Urinary bladder (tissue), 4 donors: Measurements from ENCODE around the gene NUB1. TPM values are rescaled to one million over a fixed set of nuclear protein-coding genes. Genes with fewer than 3 reads are reported as not detected.

ENCODE experiments used
- DNase-seq: peaks from one replicate; pipeline ENCODE4 v3.0.0-alpha.2; 2015; ENCODE audit errors: extremely low spot score
- H3K27ac ChIP-seq: one replicate; pipeline ENCODE4 v1.5.1; 2013; ENCODE audit warnings: low read depth, mild to moderate bottlenecking, moderate library complexity
- H3K36me3 ChIP-seq: one replicate; pipeline ENCODE4 v1.6.1; 2013; ENCODE audit warnings: mild to moderate bottlenecking, moderate library complexity; ENCODE audit not compliant: insufficient read depth
- H3K4me1 ChIP-seq: one replicate; pipeline ENCODE4 v1.6.1; 2013; ENCODE audit warnings: mild to moderate bottlenecking, moderate library complexity; ENCODE audit not compliant: insufficient read depth
- H3K4me3 ChIP-seq: one replicate; pipeline ENCODE4 v1.5.1; 2013; ENCODE audit warnings: low read depth, low read length
- WGBS: extraction: QIAGEN DNeasy Blood & Tissue Kit; methylation state at CpG from one replicate; pipeline ENCODE4 v1.1.7; 2013; 5-methylcytosine and 5-hydroxymethylcytosine counted together
- polyA plus RNA-seq: library from polyadenylated mRNA; stranded (reverse); fragments of 200-250 nt; gene quantifications from one replicate; pipeline ENCODE4 v1.2.3, GENCODE V29; 2013
- total RNA-seq: library from RNA; depleted of rRNA; stranded (reverse); fragments of >200 nt; gene quantifications from one replicate; pipeline ENCODE4 v1.2.3, GENCODE V29; 2014
- donor health status: healthy with polysubstance abuse.
- donor health status: healthy.

NUB1 gene
- total and polyA plus RNA-seq, 2 donors, result 41.4 to 45.6 TPM

- Histone ChIP-seq H3K4me1 (no peaks in the 10 kb centered on the region), H3K4me3 (no peak overlapping the region), H3K27ac (no peak overlapping the region), H3K36me3 (no peaks in the 10 kb centered on the region)
- DNase-seq, result no peak
- 94% methylated on average over 6 of the region's 6 CpGs for WGBS
These were observed 33.4 kb upstream of the NUB1 start for GRCh38 chr7:151308256-151308655.

DNA sequence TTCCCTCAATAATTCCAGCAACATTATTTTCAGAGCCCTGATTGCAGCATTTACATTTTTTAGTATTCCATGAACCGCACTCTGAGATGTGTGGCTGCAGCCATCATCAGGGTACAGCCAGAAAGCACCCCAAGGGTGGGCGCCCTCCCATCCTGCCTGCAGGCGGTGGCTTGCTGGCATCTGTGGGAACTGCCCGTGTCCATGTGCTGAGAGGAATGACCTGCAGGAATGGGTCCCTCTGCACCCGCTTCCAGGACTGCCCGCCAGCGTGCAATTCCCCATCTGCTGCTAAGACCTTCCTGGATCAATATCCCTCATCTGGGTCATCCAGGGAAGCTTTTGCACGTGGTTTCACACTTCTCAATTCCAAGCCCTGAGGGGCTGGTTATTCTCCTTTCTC lies 32.8 kb upstream of the NUB1 start:
- Histone ChIP-seq H3K27ac (no peak overlapping the region), H3K4me3 (no peak overlapping the region), H3K4me1 (no peaks in the 10 kb centered on the region), H3K36me3 (no peaks in the 10 kb centered on the region)
- DNase-seq, result no peak
- WGBS, result 82% methylated on average over 8 of the region's 8 CpGs

- no peak overlapping the region for H3K27ac ChIP-seq
- no peaks in the 10 kb centered on the region for H3K36me3 ChIP-seq
- 44% methylated on average over 4 of the region's 4 CpGs for WGBS
- H3K4me1 ChIP-seq, result no peaks in the 10 kb centered on the region
- no peak overlapping the region for H3K4me3 ChIP-seq
- no peak for DNase-seq
These were observed 32.3 kb upstream of the NUB1 start for GRCh38 chr7:151309311-151309710.

- Histone ChIP-seq H3K4me3 (no peak overlapping the region), H3K27ac (no peak overlapping the region), H3K36me3 (no peaks in the 10 kb centered on the region), H3K4me1 (no peaks in the 10 kb centered on the region)
- DNase-seq, result no peak
- 47% methylated on average over 4 of the region's 4 CpGs for WGBS
These were observed 31.0 kb upstream of the NUB1 start for GRCh38 chr7:151310578-151310977.

DNA sequence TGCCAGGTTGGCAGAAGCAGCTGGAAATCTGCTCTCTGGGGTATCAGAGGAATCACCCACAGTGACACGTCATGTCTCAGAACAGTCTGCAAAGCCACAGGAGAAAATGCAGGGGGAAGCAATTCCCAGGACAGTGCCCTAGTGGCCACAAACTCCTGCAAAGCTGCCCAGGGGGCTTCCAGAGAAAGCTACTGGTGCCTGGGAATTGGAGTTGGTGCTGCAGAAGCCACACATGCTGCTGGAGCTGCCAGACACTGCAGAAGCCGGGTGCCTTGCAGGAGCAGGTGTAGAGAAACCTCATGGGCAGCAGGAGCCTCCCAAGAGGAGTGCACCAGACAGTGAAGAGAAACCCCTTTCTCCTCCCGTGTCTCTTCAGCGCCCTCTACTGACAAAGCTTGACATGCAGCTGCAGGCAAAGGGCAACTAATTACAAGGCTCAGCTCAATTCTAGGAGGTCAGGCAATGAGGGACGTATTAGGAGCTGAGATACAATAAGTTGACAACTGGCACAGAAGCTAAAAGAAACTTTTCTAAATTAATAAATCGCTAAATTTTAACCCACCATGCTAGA lies 30.2 kb upstream of the NUB1 start:
- H3K27ac ChIP-seq, result no peak overlapping the region
- no peak overlapping the region for H3K4me3 ChIP-seq
- WGBS, result 66% methylated on average over 6 of the region's 6 CpGs
- H3K36me3 ChIP-seq, result no peaks in the 10 kb centered on the region
- H3K4me1 ChIP-seq, result no peaks in the 10 kb centered on the region
- no peak for DNase-seq

DNA sequence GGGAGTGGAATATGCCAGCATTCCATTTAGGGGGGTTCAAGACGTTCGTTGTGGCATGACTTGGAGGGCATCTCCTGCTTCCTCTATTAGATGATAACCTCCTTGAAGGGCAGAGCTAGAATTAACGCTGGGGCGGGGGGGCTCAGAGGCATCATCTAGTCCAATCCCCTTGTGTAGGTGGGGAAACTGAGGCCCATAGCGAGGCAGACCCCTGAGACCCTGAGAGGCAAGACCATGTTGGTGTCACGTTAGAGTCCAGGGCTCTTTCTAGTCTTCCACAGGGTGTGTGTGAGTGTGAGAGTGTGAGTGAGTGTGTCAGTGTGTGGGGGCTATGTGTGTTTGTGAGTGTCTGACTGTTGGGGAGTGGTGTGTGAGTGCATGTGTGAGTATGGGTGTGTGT lies 29.3 kb upstream of the NUB1 start:
- Histone ChIP-seq H3K36me3 (no peaks in the 10 kb centered on the region), H3K4me1 (no peaks in the 10 kb centered on the region), H3K4me3 (no peak overlapping the region), H3K27ac (no peak overlapping the region)
- 91% methylated on average over 6 of the region's 6 CpGs for WGBS
- no peak for DNase-seq

DNA sequence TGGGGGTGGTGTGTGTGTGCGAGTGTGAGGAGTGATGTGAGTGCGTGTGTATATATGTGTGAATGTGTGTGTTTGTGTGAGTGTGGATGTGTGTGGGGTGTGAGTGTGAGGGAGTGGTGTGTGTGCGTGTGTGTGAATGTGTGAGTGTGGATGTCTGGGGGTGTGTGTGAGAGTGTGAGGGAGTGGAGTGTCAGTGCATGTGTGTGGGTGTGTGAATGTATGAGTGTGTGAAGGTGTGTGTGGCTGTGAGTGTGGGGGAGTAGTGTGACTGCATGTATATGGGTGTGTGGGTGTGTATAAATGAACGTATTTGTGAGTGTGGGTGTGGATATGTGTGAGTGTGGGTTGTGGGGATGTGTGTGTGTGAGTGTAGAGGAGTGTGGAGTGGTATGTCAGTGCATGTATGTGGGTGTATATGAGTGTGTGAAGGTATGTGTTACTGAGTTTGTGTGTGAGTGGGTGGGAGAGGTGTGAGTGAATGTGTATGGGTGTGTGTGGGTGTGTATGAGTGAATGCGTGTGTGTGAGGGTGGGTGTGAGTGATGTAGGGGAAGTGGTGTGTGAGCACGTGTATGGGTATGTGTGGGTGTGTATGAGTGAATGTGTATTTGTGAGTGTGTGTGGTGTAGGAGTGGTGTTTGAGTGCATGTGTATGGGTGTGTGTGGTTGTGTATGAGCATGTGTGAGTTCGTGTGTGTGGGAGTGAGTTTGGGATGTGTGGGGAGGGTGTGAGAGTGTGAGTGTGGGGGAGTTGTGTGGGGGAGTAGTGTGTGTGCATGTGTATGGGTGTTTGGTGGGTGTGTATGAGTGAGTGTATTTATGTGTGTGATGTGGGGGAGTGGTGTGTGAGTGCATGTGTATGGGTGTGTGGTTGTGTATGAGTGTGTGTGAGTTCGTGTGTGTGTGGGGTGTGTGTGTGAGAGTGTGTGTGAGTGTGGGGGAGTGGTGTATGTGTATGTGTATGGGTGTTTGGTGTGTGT lies 28.5 kb upstream of the NUB1 start:
- H3K27ac ChIP-seq, result no peak overlapping the region
- no peak overlapping the region for H3K4me3 ChIP-seq
- H3K36me3 ChIP-seq, result no peaks in the 10 kb centered on the region
- DNase-seq, result no peak
- 77% methylated on average over 8 of the region's 8 CpGs for WGBS
- H3K4me1 ChIP-seq, result no peaks in the 10 kb centered on the region

- Histone ChIP-seq H3K36me3 (no peaks in the 10 kb centered on the region), H3K4me1 (no peaks in the 10 kb centered on the region), H3K4me3 (no peak overlapping the region), H3K27ac (no peak overlapping the region)
- DNase-seq, result no peak
- 32% methylated on average over 10 of the region's 10 CpGs for WGBS
These were observed 27.8 kb upstream of the NUB1 start for GRCh38 chr7:151313857-151314256.

DNA sequence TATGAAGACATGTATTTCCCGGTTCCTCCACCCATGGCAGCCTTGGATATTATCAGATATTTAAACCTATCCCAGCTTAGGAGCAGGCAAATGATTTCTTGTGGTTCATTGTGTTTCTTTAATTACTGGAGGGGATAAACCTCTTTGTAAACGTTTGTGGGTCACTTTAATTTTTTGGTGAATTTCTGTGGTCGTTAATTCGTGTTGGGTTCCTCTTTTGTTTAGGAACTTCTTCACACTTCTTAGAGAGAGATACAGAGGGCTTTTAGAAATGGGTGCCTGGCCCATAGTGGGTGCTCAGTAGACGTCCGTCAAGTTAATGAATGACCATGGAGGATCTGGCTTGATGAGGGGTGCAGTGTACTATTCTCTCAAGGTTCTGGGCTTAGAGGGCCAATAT lies 27.2 kb upstream of the NUB1 start:
- Histone ChIP-seq H3K4me3 (no peak overlapping the region), H3K27ac (no peak overlapping the region), H3K4me1 (no peaks in the 10 kb centered on the region), H3K36me3 (no peaks in the 10 kb centered on the region)
- DNase-seq, result no peak
- 63% methylated on average over 6 of the region's 6 CpGs for WGBS

DNA sequence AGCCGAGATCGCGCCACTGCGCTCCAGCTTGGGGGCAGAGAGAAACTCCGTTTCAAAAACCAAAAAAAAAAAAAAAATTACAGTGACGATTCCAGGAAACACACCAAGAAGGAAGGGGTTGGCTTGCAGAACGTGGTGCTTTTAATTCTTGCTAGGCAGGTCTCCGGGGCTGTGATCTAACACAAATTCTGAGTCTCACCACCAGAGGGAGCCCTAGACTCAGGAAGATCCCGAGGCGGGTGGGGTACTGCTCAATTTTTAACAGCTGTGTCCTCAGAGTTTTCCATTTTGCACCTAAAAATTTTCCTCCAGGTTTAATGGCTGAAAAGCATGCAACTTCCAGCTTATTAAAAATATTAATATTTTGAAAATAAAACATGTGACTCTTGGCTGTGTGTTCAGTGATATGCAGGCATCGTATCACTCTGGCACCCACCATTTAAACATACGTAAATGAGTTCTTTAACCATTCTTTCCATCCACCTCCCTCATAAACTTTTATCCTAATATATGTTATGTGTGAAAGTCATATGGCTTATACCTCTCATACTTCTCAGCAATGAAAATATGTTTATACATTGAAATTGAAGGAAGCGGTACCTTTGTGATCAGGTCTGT lies 26.5 kb upstream of the NUB1 start:
- H3K4me1 ChIP-seq, result no peaks in the 10 kb centered on the region
- no peak overlapping the region for H3K27ac ChIP-seq
- H3K36me3 ChIP-seq, result no peaks in the 10 kb centered on the region
- no peak overlapping the region for H3K4me3 ChIP-seq
- whole genome bisulfite sequencing, result 23% methylated on average over 13 of the region's 13 CpGs
- peak; percentile 50 for DNase-seq

DNA sequence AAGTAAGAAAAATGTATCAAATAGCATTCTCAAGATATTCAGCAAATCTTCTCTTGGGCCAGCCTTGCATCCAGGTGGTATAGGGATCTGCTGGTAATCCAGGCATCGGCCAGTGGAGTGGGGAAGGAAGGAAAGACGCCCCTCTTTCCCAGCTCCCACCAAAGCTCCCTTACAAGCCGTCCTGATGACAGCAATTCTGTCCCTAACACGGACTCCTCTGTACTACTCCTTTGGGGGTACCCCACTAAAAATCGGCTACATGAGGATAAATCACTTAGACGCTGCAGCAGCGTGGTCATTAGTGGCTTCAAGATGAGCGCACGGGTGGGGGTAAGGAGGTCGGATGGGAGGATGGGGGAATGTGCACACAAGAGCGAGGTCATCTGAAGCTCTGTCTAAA lies 24.7 kb upstream of the NUB1 start:
- Histone ChIP-seq H3K36me3 (no peaks in the 10 kb centered on the region), H3K4me3 (no peak overlapping the region), H3K27ac (no peak overlapping the region), H3K4me1 (no peaks in the 10 kb centered on the region)
- DNase-seq, result no peak
- WGBS, result 71% methylated on average over 11 of the region's 11 CpGs

- no peak for DNase-seq
- 66% methylated on average over 4 of the region's 4 CpGs for WGBS
- H3K4me1 ChIP-seq, result no peaks in the 10 kb centered on the region
These were observed 23.7 kb upstream of the NUB1 start for GRCh38 chr7:151317936-151318335.

DNA sequence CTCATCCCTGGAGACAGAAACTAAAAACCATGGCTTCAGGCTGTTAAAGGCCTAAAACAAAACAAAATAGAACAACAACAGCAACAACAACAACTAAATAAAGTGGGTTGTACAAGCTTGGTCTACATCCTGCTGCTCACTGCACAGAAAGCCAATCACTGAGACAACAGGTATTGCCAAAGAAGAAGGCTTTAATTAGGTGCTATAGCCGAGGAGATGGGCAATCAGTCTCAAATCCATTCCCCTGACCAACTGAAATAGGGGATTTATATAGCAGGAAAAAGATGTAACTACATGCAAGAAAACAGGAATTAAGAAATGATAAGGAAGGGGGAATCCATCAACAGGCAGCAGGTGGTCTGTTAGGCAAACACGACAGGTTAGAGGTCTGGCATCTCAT lies 22.4 kb upstream of the NUB1 start:
- Histone ChIP-seq H3K4me3 (no peak overlapping the region), H3K27ac (no peak overlapping the region), H3K36me3 (no peaks in the 10 kb centered on the region), H3K4me1 (no peaks in the 10 kb centered on the region)
- no peak for DNase-seq
- WGBS, result 67% methylated on average over 2 of the region's 2 CpGs

More at GRCh38 chr7:151317936-151318335, 23.7 kb upstream of the NUB1 start:
- H3K27ac ChIP-seq, result no peak overlapping the region
- H3K36me3 ChIP-seq, result no peaks in the 10 kb centered on the region
- H3K4me3 ChIP-seq, result no peak overlapping the region
